ENCODE results near the gene C3orf70.

GRCh38 chr3:185059766-185060165 lies 93.1 kb downstream of the C3orf70 start:
- TF ChIP-seq CTCF (IDR thresholded peaks at IDR 0.05): no peak
- TF ChIP-seq POLR2A (IDR thresholded peaks at IDR 0.05): no peak

All from heart left ventricle (tissue), 13 donors.